ENCODE results near the gene DOCK11. TPM values are rescaled to one million over a fixed set of nuclear protein-coding genes. Genes with fewer than 3 reads are reported as not detected.

The DOCK11 gene
- total RNA-seq, 1 donor from 2014 or later: 5.8 TPM

DNA sequence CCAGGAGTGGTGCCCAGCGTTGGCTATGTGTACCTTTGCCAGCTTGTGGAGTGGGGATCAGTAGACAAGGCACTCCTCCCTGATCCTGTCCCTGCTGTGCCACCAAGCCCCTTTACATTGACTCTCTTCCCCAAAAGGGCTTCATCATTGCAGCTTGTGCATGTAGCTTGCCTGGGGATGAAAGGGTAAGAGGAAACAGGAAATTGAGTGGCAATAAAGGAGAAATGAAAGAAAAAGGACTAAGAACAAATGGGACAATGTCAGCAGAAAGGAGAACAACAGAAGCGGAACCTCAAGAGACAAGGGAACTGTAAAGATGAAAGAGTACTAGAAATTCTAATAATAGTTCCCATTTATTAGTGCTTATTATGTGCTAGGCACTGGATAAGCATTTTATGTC lies 223.1 kb downstream of the DOCK11 start:
- peaks cover 20% of the 10 kb centered on the region for H3K9me3 Mint-ChIP-seq (ENCODE audit: low read depth)
- TF ChIP-seq, protein P1, sequence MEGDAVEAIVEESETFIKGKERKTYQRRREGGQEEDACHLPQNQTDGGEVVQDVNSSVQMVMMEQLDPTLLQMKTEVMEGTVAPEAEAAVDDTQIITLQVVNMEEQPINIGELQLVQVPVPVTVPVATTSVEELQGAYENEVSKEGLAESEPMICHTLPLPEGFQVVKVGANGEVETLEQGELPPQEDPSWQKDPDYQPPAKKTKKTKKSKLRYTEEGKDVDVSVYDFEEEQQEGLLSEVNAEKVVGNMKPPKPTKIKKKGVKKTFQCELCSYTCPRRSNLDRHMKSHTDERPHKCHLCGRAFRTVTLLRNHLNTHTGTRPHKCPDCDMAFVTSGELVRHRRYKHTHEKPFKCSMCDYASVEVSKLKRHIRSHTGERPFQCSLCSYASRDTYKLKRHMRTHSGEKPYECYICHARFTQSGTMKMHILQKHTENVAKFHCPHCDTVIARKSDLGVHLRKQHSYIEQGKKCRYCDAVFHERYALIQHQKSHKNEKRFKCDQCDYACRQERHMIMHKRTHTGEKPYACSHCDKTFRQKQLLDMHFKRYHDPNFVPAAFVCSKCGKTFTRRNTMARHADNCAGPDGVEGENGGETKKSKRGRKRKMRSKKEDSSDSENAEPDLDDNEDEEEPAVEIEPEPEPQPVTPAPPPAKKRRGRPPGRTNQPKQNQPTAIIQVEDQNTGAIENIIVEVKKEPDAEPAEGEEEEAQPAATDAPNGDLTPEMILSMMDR (IDR thresholded peaks at IDR 0.05; ENCODE audit: unreplicated experiment): no peak
- no peak for DNase-seq (ENCODE audit: low spot score, unreplicated experiment)
- H3K4me1 Mint-ChIP-seq (ENCODE audit: low read depth): no peaks in the 10 kb centered on the region
- no peak overlapping the region for H3K27ac Mint-ChIP-seq
- no peaks in the 10 kb centered on the region for H3K27me3 Mint-ChIP-seq
- H3K4me3 Mint-ChIP-seq (ENCODE audit: low read depth): no peak overlapping the region
- no peaks in the 10 kb centered on the region for H3K36me3 Mint-ChIP-seq (ENCODE audit: insufficient read depth)

- Mint-ChIP-seq H3K36me3 (ENCODE audit: insufficient read depth) (no peaks in the 10 kb centered on the region), H3K4me3 (ENCODE audit: low read depth) (no peak overlapping the region), H3K4me1 (ENCODE audit: low read depth) (peaks cover 1% of the 10 kb centered on the region), H3K27me3 (no peaks in the 10 kb centered on the region), H3K9me3 (ENCODE audit: low read depth) (peaks cover 19% of the 10 kb centered on the region), H3K27ac (no peak overlapping the region)
- no peak for DNase-seq (ENCODE audit: low spot score, unreplicated experiment)
- TF ChIP-seq, protein P1 (IDR thresholded peaks at IDR 0.05; ENCODE audit: unreplicated experiment): no peak
These were observed 224.6 kb downstream of the DOCK11 start for GRCh38 chrX:118720058-118720707.

GRCh38 chrX:118723376-118723775 lies 227.8 kb downstream of the DOCK11 start:
- H3K36me3 Mint-ChIP-seq (ENCODE audit: insufficient read depth): no peaks in the 10 kb centered on the region
- no peak overlapping the region for H3K27ac Mint-ChIP-seq
- peaks cover 6% of the 10 kb centered on the region for H3K4me1 Mint-ChIP-seq (ENCODE audit: low read depth)
- H3K4me3 Mint-ChIP-seq (ENCODE audit: low read depth): no peak overlapping the region
- H3K27me3 Mint-ChIP-seq: no peaks in the 10 kb centered on the region
- DNase-seq (ENCODE audit: low spot score, unreplicated experiment): no peak
- TF ChIP-seq, protein P1 (IDR thresholded peaks at IDR 0.05; ENCODE audit: unreplicated experiment): no peak
- peaks cover 14% of the 10 kb centered on the region for H3K9me3 Mint-ChIP-seq (ENCODE audit: low read depth)

GRCh38 chrX:118724365-118724764 lies 228.8 kb downstream of the DOCK11 start:
- H3K4me1 Mint-ChIP-seq (ENCODE audit: low read depth): peaks cover 9% of the 10 kb centered on the region
- no peaks in the 10 kb centered on the region for H3K27me3 Mint-ChIP-seq
- TF ChIP-seq, protein P1 (IDR thresholded peaks at IDR 0.05; ENCODE audit: unreplicated experiment): no peak
- no peak overlapping the region for H3K27ac Mint-ChIP-seq
- H3K4me3 Mint-ChIP-seq (ENCODE audit: low read depth): no peak overlapping the region
- peaks cover 11% of the 10 kb centered on the region for H3K9me3 Mint-ChIP-seq (ENCODE audit: low read depth)
- no peaks in the 10 kb centered on the region for H3K36me3 Mint-ChIP-seq (ENCODE audit: insufficient read depth)
- no peak for DNase-seq (ENCODE audit: low spot score, unreplicated experiment)

DNA sequence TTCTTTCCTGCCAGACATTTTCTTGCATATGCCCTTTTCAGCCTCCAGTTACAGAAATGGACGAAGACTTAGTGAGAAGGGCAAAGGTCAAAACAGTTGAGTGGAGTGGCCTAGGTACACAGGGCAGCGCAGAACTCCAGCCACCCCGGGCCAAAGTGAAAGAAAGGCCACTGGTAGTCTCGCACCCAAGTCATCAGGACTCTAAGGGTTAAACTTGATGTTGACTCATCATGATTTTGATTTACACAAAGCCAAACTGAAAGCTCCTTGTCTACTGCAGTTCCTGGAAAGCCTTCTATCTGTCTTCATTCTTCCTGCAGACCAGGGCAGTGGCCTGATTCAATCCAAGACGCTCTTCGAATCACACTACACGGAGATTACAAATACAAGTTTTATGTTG lies 229.2 kb downstream of the DOCK11 start:
- TF ChIP-seq, protein P1 (IDR thresholded peaks at IDR 0.05; ENCODE audit: unreplicated experiment): no peak
- Mint-ChIP-seq H3K27me3 (no peaks in the 10 kb centered on the region), H3K4me1 (ENCODE audit: low read depth) (peaks cover 9% of the 10 kb centered on the region), H3K27ac (no peak overlapping the region), H3K36me3 (ENCODE audit: insufficient read depth) (no peaks in the 10 kb centered on the region), H3K4me3 (ENCODE audit: low read depth) (no peak overlapping the region), H3K9me3 (ENCODE audit: low read depth) (peaks cover 11% of the 10 kb centered on the region)
- DNase-seq (ENCODE audit: low spot score, unreplicated experiment): no peak

Data from progenitor cell of endocrine pancreas (in vitro differentiated cells).